T-cell (primary cell): ENCODE measurements around the gene DNAJC2. TPM values are rescaled to one million over a fixed set of nuclear protein-coding genes. Genes with fewer than 3 reads are reported as not detected.

Experiments
- ATAC-seq, 4 experiments: fragments of 200-7000 bp in 3 of 4; fragments of 150-1000 bp in 1 of 4; cut with Tn5 transposase; replicated peaks in 1 of 4; 1 replicate in 3 of 4; 2 replicates in 1 of 4; pipeline ENCODE4 v1.10.0; 2021; ENCODE audit warnings: moderate library complexity in 3 of 4, mild to moderate bottlenecking in 2 of 4, moderate number of reproducible peaks in 1 of 4
- CTCF ChIA-PET, 2 donors: fragments of 300-600 bp; sonication (Branson Sonifier 250); formaldehyde crosslinking; loops; one replicate each; lab custom pipeline; 2022; ENCODE audit warnings: antibody characterized with exemption in 2 of 2; lab: Charles Lee
- POLR2A ChIA-PET, 2 donors: fragments of 300-600 bp; sonication (Branson Sonifier 250); formaldehyde crosslinking; loops; one replicate each; lab custom pipeline; 2022; ENCODE audit warnings: antibody characterized with exemption in 2 of 2; lab: Charles Lee
- DNase-seq, 35 experiments: peaks; one replicate each; pipeline versions ENCODE4 v3.0.0 to v3.0.0-alpha.2; 2013 to 2023
- H3K27ac ChIP-seq: one replicate; pipeline ENCODE4 v1.5.1; 2013; ENCODE audit warnings: low read length
- H3K27me3 ChIP-seq, 2 experiments: replicated peaks in 1 of 2; 1 replicate in 1 of 2; 2 replicates in 1 of 2; pipeline versions ENCODE4 v1.6.1 to v1.7.0; 2013; ENCODE audit warnings: low read length in 1 of 2, mixed read lengths in 1 of 2; ENCODE audit not compliant: control insufficient read depth in 2 of 2, insufficient read depth in 2 of 2; ENCODE audit errors: extremely low read depth in 1 of 2
- H3K36me3 ChIP-seq, 2 donors: 1 replicate in 1 of 2; 2 replicates in 1 of 2; pipeline versions ENCODE4 v1.6.1 to v1.7.0; 2013; ENCODE audit warnings: low read length in 1 of 2; ENCODE audit not compliant: control insufficient read depth in 2 of 2, insufficient read depth in 1 of 2; ENCODE audit errors: extremely low read depth in 1 of 2
- H3K4me1 ChIP-seq, 2 experiments: 1 replicate in 1 of 2; 2 replicates in 1 of 2; pipeline versions ENCODE4 v1.6.1 to v1.7.0; 2013; ENCODE audit warnings: low read length in 2 of 2, mixed read lengths in 1 of 2; ENCODE audit not compliant: insufficient read depth in 2 of 2, control insufficient read depth in 1 of 2; ENCODE audit errors: extremely low read depth in 1 of 2
- H3K4me3 ChIP-seq, 2 donors: 1 replicate in 1 of 2; 2 replicates in 1 of 2; pipeline versions ENCODE4 v1.5.1 to v1.7.0; 2013; ENCODE audit warnings: mild to moderate bottlenecking in 2 of 2, low read length in 1 of 2, moderate library complexity in 1 of 2; ENCODE audit not compliant: control insufficient read depth in 1 of 2; ENCODE audit errors: extremely low read depth in 1 of 2
- H3K9me3 ChIP-seq: 2 replicates; pipeline ENCODE4 v1.7.0; 2013
- H3K27ac Mint-ChIP-seq, 2 donors: one replicate each; pipeline ENCODE4 v1.8.0; 2020 to 2021; ENCODE audit warnings: mild to moderate bottlenecking in 2 of 2, mixed read lengths in 2 of 2
- H3K27me3 Mint-ChIP-seq, 2 donors: one replicate each; pipeline ENCODE4 v1.8.0; 2021 to 2022; ENCODE audit warnings: mixed read lengths in 2 of 2
- H3K36me3 Mint-ChIP-seq: one replicate; pipeline ENCODE4 v1.8.0; 2021; ENCODE audit warnings: mixed read lengths
- H3K4me1 Mint-ChIP-seq, 3 donors: one replicate each; pipeline ENCODE4 v1.8.0; 2020 to 2022; ENCODE audit warnings: mixed read lengths in 3 of 3, mild to moderate bottlenecking in 1 of 3
- H3K4me3 Mint-ChIP-seq, 3 donors: one replicate each; pipeline ENCODE4 v1.8.0; 2020 to 2022; ENCODE audit warnings: mild to moderate bottlenecking in 3 of 3, mixed read lengths in 3 of 3, moderate library complexity in 3 of 3
- H3K9me3 Mint-ChIP-seq, 3 donors: one replicate each; pipeline ENCODE4 v1.8.0; 2020 to 2022; ENCODE audit warnings: mixed read lengths in 3 of 3
- WGBS: methylation state at CpG from one replicate; pipeline ENCODE4 v1.1.5; 2013; ENCODE audit warnings: missing lambda C conversion rate; ENCODE audit not compliant: insufficient coverage; 5-methylcytosine and 5-hydroxymethylcytosine counted together
- total RNA-seq, 35 experiments: library from RNA in 6 of 35; stranded (reverse) in 6 of 35; fragments of 120-200 nt in 1 of 35; gene quantifications; one replicate each; pipeline versions ENCODE4 v1.2.1 to v1.2.4 and lab custom pipeline; 2013 to 2026

DNAJC2 gene
- total RNA-seq, 5 donors from 2014 or later (not counting 1 experiment from before 2014, with no cell fraction given) = 34.5 to 57.6 (median 40.0) TPM

DNA sequence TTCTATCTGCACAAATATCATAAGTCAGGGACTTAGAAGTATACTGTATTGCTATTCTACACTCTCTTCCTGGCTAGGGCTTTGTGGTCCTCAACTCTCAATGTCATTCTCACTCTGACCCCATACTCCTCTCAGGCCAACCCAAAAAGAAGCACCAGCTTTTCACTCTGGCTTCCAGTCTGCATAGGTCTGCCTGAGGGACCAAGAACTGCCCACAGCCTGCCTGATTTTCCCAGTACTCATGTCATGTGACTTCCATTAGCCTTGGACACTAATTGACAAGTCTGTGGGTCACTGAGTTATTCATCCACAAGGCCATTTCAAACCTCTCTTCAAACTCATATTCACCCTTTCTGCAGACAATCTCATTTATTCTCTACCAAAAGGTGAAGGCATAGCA is 27.6 kb downstream of the DNAJC2 start:
- H3K27ac Mint-ChIP-seq = peak overlapping the region in 1 of 2 donors; percentile 8

GRCh38 chr7:103316380-103316941 is 28.1 kb downstream of the DNAJC2 start:
- H3K4me3 ChIP-seq = no peak overlapping the region
- no peak overlapping the region for H3K4me3 Mint-ChIP-seq
- H3K4me1 Mint-ChIP-seq = peaks cover 0 to 4% (median 1%) of the 10 kb centered on the region in 3 donors
- no peaks in the 10 kb centered on the region for H3K4me1 ChIP-seq
- ChIA-PET POLR2A (no interaction called here), CTCF (no interaction called here)
- H3K27me3 ChIP-seq = no peaks in the 10 kb centered on the region
- H3K9me3 ChIP-seq = no peaks in the 10 kb centered on the region
- no peak for DNase-seq
- H3K9me3 Mint-ChIP-seq = no peaks in the 10 kb centered on the region
- WGBS = no CpG with 5 or more reads among the region's 2 CpGs
- ATAC-seq = no peak
- H3K27ac Mint-ChIP-seq = peak overlapping the region in 1 of 2 donors; percentile 8
- H3K27me3 Mint-ChIP-seq = no peaks in the 10 kb centered on the region
- peaks cover 13 to 92% of the 10 kb centered on the region in 2 donors for H3K36me3 ChIP-seq
- H3K36me3 Mint-ChIP-seq = peaks cover 63% of the 10 kb centered on the region
- no peak overlapping the region for H3K27ac ChIP-seq

More for the DNA sequence above, 27.6 kb downstream of the DNAJC2 start:
- Histone ChIP-seq H3K4me1 (no peaks in the 10 kb centered on the region), H3K27ac (no peak overlapping the region), H3K36me3 (peaks cover 13 to 92% of the 10 kb centered on the region in 2 donors), H3K4me3 (no peak overlapping the region), H3K9me3 (no peaks in the 10 kb centered on the region), H3K27me3 (no peaks in the 10 kb centered on the region)
- H3K4me1 Mint-ChIP-seq = peaks cover 0 to 4% (median 1%) of the 10 kb centered on the region in 3 donors
- no peak overlapping the region for H3K4me3 Mint-ChIP-seq
- ChIA-PET POLR2A (no interaction called here), CTCF (no interaction called here)
- no peaks in the 10 kb centered on the region for H3K9me3 Mint-ChIP-seq
- H3K27me3 Mint-ChIP-seq = no peaks in the 10 kb centered on the region
- ATAC-seq (no peak), DNase-seq (no peak)
- H3K36me3 Mint-ChIP-seq = peaks cover 61% of the 10 kb centered on the region

GRCh38 chr7:103314852-103315251 is 29.7 kb downstream of the DNAJC2 start:
- Mint-ChIP-seq H3K36me3 (peaks cover 66% of the 10 kb centered on the region), H3K4me3 (no peak overlapping the region), H3K27ac (peak overlapping the region in 1 of 2 donors; percentile 55), H3K27me3 (no peaks in the 10 kb centered on the region), H3K9me3 (no peaks in the 10 kb centered on the region), H3K4me1 (peaks cover 0 to 4% (median 1%) of the 10 kb centered on the region in 3 donors)
- CTCF ChIA-PET = interaction anchor here in 1 of 2 donors (0.6 kb wide), 1 partner anchor 12 kb away, joined by 4 read pairs; no protein-coding TSS in a partner anchor
- no peaks in the 10 kb centered on the region for H3K4me1 ChIP-seq
- ATAC-seq (no peak), DNase-seq (no peak)
- WGBS = no CpG with 5 or more reads among the region's 2 CpGs
- H3K27me3 ChIP-seq = no peaks in the 10 kb centered on the region
- POLR2A ChIA-PET = interaction anchor here (0.6 to 0.7 kb wide), 2 partner anchors 10 to 20 kb away, joined by 3 to 4 read pairs; no protein-coding TSS in a partner anchor
- peaks cover 13 to 95% of the 10 kb centered on the region in 2 donors for H3K36me3 ChIP-seq
- no peak overlapping the region for H3K27ac ChIP-seq
- no peak overlapping the region for H3K4me3 ChIP-seq
- no peaks in the 10 kb centered on the region for H3K9me3 ChIP-seq

GRCh38 chr7:103307503-103308231 is 36.9 kb downstream of the DNAJC2 start:
- ChIA-PET CTCF (no interaction called here), POLR2A (interaction anchor here in 1 of 2 donors (0.9 kb wide), 1 partner anchor 10 kb away, joined by 3 read pairs; no protein-coding TSS in a partner anchor)
- peaks cover 5 to 93% of the 10 kb centered on the region in 2 donors for H3K36me3 ChIP-seq
- Mint-ChIP-seq H3K4me3 (no peak overlapping the region), H3K9me3 (no peaks in the 10 kb centered on the region), H3K27ac (peak overlapping the region in 1 of 2 donors; percentile 11), H3K27me3 (no peaks in the 10 kb centered on the region), H3K4me1 (peaks cover 7 to 12% (median 9%) of the 10 kb centered on the region in 3 donors), H3K36me3 (peaks cover 41% of the 10 kb centered on the region)
- H3K4me3 ChIP-seq = no peak overlapping the region
- no peak overlapping the region for H3K27ac ChIP-seq
- H3K9me3 ChIP-seq = no peaks in the 10 kb centered on the region
- H3K27me3 ChIP-seq = no peaks in the 10 kb centered on the region
- ATAC-seq = no peak
- no peaks in the 10 kb centered on the region for H3K4me1 ChIP-seq
- no peak for DNase-seq
- WGBS = no CpG with 5 or more reads among the region's 3 CpGs

DNA sequence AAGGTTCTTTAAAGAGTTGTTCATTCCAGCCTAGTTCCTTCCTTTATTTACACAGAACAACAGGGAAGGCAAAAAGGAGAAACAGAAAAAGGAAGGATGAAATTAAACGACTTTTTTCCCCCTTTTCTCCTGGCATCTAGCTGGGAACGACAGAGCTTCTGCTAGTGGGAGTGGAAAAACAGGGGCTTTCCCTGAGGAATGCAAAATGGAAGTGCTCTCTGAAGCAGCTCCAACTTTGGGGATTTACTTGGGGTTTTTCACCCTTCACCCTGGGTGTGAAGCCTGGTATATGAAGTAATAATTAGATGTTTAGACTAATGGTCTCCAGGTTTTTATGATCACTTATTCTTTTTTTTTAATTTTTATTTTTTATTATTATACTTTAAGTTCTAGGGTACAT is 43.1 kb downstream of the DNAJC2 start:
- peaks cover 8 to 66% of the 10 kb centered on the region in 2 donors for H3K36me3 ChIP-seq
- Mint-ChIP-seq H3K36me3 (peaks cover 38% of the 10 kb centered on the region), H3K4me3 (no peak overlapping the region), H3K27ac (no peak overlapping the region), H3K4me1 (peaks cover 34 to 49% (median 48%) of the 10 kb centered on the region in 3 donors), H3K27me3 (no peaks in the 10 kb centered on the region), H3K9me3 (no peaks in the 10 kb centered on the region)
- H3K9me3 ChIP-seq = no peaks in the 10 kb centered on the region
- no peak overlapping the region for H3K27ac ChIP-seq
- CTCF ChIA-PET = interaction anchor here in 1 of 2 donors (0.6 to 0.9 kb wide), 2 partner anchors 21 to 239 kb away, joined by 3 to 4 read pairs; no protein-coding TSS in a partner anchor
- DNase-seq (no peak), ATAC-seq (no peak)
- POLR2A ChIA-PET = no interaction called here
- H3K4me1 ChIP-seq = peaks cover 9 to 16% of the 10 kb centered on the region in 2 experiments
- 60% methylated on average over 1 of the region's 2 CpGs for WGBS
- no peak overlapping the region for H3K4me3 ChIP-seq
- H3K27me3 ChIP-seq = no peaks in the 10 kb centered on the region

DNA sequence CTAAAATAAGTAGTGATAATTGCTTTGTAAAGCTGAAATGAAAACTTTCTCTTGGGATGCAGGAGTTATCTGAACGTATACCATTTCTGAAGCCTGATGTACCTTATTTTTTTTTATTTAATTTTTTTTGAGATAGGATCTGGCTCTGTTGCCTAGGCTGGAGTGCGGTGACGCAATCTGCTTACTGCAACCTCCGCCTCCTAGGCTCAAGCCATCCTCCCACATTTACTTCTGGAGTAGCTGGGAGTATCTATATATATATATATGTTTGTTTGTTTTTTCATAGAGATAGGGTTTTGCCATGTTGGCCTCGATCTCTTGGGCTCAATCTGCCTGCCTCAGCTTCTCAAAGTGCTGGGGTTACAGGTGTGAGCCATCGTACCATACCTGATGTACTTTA is 44.9 kb downstream of the DNAJC2 start:
- peaks cover 8 to 50% of the 10 kb centered on the region in 2 donors for H3K36me3 ChIP-seq
- Mint-ChIP-seq H3K27me3 (no peaks in the 10 kb centered on the region), H3K9me3 (no peaks in the 10 kb centered on the region), H3K4me1 (peaks cover 36 to 47% (median 46%) of the 10 kb centered on the region in 3 donors), H3K36me3 (peaks cover 29% of the 10 kb centered on the region), H3K4me3 (no peak overlapping the region), H3K27ac (no peak overlapping the region)
- POLR2A ChIA-PET = interaction anchor here in 1 of 2 donors (1.2 kb wide), 1 partner anchor 13 kb away, joined by 5 read pairs; no protein-coding TSS in a partner anchor
- CTCF ChIA-PET = no interaction called here
- WGBS = 60% methylated on average over 1 of the region's 6 CpGs
- H3K4me1 ChIP-seq = peaks cover 9 to 16% of the 10 kb centered on the region in 2 experiments
- H3K27me3 ChIP-seq = no peaks in the 10 kb centered on the region
- DNase-seq (no peak), ATAC-seq (no peak)
- H3K9me3 ChIP-seq = no peaks in the 10 kb centered on the region
- H3K4me3 ChIP-seq = no peak overlapping the region
- no peak overlapping the region for H3K27ac ChIP-seq
